HG03354 (cell line): ENCODE results near the gene AK2.
"Not testable (repeated sequence)": the region's sequence is repeated elsewhere in the genome, so short reads cannot be mapped to it uniquely, and the experiment has no call there.

Experiments
- ATAC-seq: cut with Tn5 transposase; IDR thresholded peaks from one replicate; pipeline ENCODE4 v1.9.1; 2021; ENCODE audit warnings: mild to moderate bottlenecking; ENCODE audit not compliant: unreplicated experiment, poor library complexity, severe bottlenecking

AK2 gene

DNA sequence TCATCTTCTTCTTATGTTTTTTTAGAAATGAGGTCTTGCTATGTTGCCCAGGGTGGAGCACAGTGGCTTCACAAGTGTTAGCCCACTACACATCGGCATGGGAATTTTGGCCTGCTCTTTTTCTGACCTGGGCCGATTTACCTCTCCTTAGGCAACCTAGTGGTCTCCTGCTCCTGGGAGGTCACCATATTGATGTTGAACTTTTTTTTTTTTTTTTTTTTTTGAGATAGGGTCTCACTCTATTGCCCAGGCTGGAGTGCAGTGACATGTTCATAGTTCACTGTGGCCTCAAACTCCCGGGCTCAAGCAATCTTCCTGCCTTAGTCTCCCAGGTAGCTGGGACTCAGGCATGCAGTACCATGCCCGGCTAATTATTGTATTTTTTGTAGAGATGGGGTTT lies 7.5 kb downstream of the AK2 start:
- no peak for ATAC-seq

DNA sequence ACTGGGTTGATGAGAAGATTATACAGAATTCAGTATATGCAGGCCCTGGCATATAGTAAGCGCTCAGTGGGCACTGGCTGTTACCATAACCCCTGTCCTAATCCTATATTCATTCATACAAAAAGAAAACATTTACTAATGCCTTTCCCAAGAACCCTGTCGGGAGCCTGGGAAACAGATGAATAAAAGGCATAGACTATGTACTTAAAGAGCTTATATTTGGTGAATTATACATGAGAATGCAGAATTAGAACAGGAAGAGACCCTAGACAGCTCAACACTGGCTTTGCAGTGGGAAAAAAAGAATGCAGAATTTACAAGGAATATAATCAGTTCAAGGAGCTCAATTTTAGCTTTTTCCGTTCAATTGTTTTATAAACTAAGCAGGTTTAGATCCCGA lies 10.9 kb downstream of the AK2 start:
- no peak for ATAC-seq

DNA sequence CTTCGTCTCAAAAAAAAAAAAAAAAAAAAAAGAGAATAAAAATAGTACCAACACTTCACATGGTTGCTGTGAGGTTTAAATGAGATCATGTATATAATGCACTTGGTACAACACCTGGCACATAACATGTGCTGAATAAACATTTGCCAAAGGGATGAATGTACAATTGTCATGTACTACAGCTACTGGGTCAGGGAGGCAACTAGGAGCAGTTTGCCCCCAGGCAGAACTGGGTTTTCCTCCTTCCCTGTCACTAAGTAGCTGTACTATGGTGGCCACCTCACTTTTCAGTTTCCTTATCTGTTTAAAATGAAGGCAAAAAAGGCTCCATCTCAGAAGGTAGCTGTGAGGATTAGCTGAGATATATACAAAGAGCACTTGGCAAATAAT lies 11.5 kb downstream of the AK2 start:
- no peak for ATAC-seq

DNA sequence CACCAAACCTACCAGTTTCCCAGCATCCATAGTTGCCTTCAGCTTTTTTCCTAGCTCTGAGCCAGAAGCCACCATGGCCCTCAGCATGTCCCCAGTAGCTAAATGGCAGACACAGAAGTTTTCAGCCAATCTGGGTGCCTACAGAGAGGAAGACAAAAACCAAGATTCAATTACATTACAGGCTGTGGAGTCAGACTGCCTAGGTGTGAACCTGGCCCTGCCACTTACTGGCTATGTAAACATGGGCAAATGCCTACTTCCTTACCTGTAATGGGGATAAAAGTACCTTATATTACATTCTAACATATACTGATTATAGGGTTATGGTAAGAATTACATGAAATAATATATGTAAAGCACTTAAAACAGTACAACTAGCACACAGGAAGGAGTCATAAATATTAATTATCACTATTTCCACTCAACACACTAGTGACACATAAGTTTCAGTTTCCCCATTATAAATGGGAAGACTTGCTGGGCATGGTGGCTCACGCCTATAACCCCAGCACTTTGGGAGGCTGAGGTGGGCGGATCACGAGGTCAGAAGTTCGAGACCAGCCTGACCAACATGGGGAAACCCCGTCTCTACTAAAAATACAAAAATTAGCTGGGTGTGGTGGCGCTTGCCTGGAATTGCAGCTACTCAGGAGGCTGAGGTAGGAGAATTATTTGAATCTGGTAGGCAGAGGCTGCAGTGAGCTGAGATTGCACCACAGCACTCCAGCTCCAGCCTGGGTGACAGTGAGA lies 12.1 kb downstream of the AK2 start:
- not testable (repeated sequence) for ATAC-seq

DNA sequence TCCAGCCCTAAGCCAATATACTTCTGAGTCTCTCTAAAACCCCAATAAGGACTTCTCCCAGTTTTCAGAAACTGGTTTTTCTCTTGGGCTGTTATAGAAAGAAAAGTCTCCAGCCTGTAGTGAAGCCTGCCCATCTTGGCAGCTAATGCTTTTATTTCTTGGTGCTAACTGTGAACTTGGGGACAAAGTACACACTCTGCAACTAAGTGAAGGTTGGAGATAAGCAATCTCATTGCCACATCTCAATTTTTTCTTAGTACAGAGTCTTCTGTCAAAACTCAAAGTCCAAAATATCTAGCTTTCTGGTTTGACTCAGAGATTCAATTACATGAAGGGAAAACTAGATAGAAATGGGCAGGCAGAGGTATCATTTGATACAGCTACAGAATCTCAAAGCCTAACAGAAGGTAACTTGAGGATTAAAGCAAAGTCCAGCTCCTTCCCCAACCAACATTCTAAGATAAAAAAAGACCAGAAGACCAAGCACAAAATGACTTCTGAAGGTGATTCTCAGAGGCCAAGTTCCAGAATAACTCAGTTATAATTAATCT lies 14.0 kb downstream of the AK2 start:
- no peak for ATAC-seq

DNA sequence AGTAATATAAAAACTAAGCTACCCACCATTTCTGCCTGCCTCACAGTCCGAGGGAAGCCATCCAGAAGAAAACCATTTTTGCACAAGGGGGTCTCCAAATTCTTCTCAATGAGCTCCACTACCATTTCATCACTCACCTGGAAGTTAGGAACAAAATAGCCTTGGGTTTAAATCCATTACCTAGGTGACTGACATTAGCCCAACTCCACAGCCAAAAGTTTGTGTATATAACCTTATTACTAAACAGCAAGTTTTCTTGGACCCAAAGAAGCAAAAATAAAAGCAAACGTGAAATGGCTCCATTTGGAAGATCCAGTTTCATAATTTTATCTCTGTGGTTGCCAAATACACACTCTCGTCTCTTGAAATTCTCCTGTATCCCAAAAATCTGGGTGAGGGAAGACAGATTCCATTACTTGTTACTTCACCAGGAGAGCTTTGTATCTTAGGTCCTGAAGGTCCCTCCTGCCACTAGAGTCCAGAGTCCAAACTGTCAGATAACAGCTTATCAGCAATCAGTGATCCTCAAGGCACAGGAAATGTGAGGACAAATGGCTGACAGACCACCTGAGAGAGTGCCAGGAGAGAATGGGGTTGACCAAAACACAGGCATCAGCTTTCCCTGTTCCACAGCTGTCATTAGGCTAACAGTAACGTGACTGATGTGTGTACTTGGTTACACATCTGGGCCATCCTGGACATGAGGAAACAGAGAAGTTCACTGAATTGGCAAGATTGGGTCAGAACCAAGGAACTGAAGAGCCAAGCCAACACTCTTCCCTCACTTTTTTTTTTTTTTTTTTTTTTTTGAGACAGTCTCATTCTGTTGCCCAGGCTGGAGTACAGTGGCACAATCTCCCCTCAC lies 14.9 kb downstream of the AK2 start:
- ATAC-seq, result no peak

DNA sequence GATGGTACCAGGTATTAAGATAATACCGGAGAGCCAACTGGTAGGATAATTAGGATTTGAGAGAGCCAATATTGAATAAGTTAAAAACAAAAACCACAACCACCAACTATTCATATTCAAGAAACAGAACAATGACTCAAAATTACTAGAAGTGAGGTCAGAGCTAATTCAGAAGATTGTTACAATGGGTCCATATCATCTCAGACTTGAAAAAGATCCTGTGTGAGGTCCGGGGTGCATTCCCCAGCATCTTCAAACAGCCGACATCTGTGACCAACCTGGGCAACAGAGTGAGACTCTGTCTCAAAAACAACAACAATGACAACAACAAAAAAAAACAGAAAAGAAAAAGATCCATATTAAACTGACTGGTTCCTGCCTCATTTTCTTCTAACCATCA lies 18.6 kb downstream of the AK2 start:
- ATAC-seq, result no peak

DNA sequence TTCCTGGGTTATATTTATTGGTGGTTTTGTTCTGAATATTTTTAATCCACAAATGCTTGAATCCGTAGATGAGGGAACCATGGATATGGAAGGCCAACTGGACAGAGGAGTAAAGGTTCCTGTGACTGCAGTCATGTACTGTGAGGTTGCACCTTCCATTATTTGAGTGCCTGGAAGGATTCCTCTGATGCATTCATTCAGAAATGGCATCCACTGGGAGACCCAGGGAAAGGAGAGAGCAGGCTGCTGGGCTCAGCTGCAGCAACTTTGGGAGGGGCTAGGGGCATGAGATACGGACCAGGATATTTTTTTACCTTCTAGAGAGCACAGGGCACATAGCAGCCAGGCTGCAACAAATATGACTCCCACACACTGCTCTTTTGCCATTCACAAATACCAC lies 19.5 kb downstream of the AK2 start:
- no peak for ATAC-seq

DNA sequence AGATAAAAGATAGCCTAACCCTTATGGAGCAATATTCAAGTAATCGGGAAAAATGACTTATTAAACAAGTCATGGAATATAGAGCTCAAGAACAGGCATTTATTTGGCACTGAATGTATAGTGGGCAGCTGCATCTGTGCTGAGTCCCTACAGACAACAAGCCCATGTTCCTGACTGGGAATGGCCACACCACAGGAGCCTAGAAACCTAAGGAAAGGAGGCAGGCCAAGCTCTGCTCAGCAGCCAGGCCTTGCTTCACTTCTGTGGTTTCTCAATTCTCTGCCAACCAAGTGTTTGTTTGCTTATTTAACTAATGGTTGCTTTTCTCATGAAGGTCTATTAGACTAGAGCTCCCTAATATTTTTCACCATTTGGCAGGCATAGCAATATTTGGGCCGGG lies 21.5 kb downstream of the AK2 start:
- ATAC-seq, result no peak

DNA sequence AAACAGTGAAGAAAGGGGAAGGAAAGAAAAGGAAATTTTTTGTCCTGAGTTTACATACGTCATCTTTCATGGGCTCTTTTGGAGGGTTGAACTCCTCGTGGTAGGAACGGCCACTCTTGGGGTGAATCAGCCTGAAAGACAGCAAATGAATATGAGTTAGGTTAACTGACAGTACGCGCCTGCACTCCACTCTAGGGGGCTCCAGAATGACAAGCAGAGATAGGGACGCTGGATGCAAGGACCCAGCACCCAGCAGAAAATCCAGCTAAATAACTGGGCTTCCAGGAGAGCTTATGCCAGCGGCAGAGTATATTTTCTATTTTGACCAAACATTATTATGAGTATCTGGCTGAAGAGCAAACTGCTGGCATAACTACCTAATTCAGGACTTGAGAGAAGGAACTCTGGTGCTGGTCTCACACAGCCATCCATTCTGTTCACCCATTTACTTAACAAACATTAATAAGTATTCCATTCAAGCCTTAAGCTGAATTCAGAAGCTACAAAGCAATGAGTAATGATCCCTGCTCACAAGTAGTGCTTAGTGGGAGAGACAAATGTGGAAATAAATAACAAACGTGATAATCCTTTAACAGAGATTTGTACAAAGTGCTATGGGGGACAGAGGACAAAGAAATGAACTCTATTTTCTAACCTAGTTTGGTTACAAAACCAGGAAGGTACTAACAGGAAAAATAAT lies 22.1 kb downstream of the AK2 start:
- ATAC-seq, result no peak

DNA sequence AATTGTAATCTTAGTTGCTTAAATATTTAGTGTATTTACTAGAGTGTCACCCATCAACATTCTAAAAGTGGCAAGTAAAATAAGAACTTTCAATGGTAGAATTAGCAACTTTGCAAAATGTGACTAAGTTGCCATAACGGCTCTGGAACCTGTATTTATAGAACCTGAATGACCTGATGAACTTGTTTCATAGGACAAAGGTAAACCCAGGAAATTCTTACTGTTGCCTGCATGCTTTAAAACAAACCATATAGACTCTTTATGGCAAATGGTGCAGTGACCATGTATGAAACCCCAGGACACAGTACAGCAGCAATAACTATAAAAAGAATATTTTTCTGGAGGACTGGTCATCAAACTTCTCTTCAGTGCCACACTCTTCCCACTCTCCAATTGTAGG lies 22.9 kb downstream of the AK2 start:
- ATAC-seq, result no peak

DNA sequence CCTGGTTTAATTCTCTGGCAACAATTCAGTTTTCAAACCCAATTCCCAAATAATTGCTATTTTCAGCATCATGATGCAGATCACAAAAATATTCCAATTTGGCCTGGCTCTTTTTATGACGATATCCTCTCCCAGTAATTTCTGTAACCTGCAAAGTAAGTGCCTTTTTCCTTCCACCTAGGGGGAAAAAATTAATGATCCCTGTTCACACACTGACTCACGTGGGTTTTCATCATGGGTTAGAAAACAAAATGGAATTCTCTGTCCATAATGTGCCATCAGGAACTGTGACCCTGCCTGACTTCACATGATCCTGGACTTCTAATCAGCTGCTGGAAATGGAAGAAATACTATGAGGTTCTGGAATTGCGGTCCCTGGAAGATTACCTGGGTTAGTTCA lies 24.5 kb downstream of the AK2 start:
- no peak for ATAC-seq

DNA sequence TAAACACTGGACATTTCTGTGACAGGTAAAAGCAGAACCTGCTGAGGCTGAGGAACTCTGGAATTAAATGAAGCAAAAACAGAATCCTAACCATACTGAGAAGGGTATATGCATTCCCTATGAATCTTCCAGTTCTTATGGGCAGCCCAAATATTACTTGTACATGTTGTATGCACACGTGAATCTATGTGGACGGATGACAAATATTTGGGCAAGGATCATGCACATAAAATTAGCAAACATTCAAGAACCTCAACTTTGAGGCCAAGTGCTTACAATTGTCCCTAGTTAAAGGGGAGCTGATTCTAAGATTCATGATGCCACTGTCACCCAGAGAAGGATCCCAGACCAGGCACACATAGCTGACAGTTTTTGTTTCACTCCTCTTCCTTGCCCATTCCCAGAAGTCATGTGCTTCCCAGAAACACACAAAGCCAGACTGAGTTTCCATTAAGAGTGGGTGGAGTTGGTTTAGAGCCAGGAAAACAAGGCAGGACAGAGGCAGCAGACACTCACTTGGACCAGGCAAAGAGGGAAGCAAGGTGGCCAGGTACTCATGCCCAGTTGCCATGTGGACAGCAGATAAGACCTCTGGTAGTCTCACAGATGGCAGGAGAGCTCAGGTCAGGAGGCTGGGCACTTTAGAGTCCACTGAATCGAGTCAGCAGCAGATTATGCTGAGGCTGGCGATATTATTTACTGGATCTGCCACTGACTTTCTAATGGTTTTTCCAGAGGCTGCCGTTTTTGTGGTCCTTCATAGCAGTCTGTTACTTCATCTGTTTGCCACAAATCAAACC lies 25.6 kb downstream of the AK2 start:
- ATAC-seq, result no peak

DNA sequence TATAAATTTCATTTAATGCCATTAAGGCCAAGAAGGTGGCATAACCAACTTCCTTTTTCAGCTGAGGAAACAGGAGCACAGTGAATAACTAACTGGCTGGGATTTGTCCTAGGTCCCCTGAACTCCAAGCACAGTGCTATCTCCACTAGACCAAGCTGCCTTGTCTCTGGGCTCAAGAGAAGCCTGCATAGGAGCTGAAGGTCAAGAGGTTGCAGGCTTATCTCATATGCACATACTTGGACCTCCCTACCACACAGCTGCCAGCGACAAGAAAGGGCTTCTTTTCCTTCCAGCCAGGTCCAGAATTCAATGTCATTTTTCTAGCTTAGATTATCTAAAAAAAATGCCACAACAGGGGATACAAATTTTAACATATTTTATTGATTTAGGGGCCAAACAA lies 27.1 kb downstream of the AK2 start:
- no peak for ATAC-seq

DNA sequence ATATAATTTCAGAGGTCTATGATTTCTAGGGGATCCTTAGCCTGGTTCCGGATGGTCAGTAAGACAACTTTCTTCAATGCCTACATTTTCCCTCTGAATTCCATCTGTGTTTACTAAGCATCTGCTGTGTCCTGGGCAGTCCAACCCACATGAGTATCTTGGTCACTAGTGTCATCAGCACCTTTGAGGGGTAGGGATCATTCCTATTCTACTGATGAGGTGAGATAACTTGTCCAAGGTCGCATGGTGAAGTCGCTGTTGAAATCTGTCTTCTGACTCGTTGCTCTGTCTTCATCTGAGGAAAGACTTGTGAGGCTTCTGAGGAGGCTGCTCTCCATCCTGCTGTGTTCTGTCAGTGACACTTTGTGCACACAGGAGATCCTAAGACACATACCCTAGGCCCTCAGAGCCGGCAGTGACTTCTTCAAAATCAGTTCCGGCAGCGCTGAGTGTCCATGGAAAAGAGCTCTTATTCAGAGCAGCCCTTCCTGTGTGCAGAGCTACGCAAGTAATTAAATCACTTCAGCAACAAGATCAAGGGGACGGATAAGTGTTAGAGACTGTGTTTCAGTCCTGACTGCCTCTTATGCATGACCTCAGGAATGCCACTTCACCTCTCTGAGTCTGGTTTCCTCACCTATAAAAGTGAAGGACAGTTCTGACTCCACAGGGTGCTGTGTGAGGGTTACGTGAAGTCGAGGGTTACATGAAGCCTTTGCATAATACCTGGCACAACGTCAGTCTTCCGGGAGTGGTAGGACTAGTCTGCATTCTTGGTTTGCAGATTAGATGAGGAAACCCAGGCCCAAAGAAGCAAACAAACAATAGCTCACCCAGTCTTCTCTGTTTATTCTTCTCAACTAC lies 28.4 kb downstream of the AK2 start:
- ATAC-seq, result no peak

DNA sequence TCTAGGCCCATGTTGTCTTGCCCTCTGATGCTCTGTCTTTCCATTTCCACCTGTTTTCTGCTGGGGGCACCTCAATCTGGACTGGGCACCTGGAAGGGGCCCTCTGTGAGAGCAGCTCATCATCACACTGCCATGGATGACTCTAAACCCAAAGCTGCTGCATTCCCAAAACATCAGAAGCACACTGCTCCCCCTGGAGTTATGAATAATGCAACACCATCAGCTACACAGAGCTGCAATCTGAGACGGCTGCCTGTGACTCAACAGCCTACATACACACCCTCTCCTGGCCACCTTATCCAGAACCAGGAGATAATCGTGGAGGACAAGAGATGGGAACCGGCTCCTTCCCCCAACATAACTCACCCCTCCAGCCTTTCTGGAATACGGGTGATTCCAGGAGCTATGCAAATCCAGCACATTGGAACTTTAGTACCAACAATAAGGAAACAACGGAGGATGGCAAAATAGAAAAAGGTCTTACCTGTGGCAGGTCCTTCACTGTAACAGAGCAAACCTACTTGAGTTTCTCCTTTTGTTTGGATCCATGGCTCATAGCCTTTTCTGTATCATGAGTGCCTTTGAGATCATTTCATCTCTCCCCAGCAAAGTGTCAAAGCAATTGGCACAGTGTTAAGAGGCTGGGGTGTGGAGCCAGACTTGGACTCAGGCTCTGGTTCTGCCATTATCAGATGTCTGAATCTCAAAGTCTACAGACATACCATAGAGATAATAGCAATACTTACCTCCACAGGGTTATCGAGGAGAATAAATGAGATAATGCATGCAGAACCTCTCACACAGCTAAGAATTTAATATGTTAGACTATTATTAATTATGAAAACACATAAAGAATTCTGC lies 29.3 kb downstream of the AK2 start:
- no peak for ATAC-seq

DNA sequence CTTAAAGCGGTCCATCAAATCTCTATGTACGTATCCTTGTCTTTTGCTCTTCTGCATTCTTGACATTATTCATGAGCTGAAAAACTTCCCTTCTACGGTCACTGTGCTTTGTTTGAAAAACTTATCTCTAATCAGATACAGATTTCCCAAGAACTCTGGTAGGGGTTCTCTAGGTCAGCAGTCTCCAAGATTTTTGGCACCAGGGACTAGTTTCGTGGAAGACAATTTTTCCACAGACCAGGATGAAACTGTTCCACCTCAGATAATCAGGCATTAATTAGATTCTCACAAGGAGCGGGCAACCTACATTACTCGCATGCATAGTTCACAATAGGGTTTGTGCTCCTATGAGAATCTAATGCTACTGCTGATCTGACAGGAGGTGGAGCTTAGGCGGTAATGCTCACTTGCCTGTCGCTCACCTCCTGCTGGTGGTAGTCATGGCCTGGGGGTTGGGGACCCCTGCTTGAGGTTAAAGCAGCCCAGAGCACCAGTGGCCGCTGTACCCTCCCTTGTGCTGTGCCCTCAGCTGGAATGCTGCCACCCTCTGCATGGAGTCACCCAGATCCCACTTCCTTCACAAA lies 30.8 kb downstream of the AK2 start:
- no peak for ATAC-seq
